Fibroblast of skin of left biceps (primary cell): ENCODE data around the gene ZDHHC17.

Experiments
- DNase-seq, 2 experiments: peaks; one replicate each; pipeline ENCODE4 v3.0.0-alpha.2; 2013; ENCODE audit warnings: low read depth in 2 of 2

The ZDHHC17 gene

DNA sequence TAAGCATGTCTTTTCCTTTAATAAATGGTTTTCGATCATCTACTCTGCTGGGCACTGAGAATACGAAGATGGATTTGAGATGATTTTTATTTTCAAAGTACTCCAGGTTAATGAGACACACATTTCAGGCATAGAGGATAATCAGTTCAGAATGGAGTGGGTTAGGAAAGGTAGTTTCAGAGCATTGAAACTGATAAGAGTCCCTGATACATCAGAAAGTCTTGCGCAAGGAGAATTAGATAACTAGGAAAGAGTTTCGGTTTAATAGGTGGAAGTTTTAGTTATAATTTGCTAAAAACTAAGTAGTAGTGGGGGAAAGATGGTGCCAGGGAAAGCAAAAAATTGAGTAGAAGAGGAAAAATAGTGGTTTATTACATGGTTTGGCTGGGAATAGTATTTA is 50.1 kb downstream of the ZDHHC17 start:
- DNase-seq: no peak

DNA sequence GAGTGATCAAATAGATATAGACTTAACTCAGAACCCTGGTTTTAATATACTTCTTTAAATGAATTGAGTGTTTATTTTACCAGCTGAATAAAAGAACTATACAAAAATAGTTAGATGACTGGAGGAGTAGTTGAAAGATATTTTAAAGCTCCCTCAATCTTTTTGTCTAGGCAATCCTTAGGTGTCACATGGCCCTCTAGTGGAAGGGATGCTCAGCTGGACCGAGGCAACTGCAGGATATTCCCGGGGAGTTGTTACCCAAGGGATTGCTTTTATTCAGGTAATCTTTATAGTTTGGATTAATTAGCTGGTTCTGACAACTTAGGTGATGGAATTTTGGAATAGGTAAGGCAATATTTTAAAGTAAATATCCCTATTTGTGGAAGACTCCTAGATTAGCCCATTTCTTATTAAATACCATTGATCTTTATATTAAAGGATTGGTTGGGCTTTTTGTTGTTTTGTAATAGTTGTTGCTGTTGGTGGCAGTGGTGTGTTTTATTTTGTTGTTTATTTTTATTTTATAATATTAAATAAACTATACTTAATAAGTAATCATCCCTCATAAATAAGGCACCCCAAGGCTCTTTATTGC is 57.1 kb downstream of the ZDHHC17 start:
- peak in 1 of 2 experiments; percentile 8 for DNase-seq

DNA sequence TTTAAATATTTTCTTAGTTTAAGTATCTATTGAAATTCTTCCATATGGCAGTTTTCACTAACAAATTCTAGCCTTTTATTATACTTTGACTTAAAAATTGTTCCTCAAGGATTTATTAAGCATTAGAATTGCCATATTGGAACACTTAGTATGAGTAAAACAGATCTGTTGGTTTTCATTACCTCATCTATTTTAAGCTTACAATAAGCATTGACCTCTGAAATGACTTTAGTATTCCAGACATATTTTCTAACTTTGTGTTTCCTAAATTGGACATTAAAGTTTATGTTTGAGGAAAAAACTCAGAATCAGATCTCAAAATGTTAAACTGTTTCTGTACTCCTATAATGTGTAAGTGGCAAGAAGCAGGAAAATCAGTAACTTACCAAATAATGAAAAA is 66.5 kb downstream of the ZDHHC17 start:
- peak; percentile 6 to 19 for DNase-seq

DNA sequence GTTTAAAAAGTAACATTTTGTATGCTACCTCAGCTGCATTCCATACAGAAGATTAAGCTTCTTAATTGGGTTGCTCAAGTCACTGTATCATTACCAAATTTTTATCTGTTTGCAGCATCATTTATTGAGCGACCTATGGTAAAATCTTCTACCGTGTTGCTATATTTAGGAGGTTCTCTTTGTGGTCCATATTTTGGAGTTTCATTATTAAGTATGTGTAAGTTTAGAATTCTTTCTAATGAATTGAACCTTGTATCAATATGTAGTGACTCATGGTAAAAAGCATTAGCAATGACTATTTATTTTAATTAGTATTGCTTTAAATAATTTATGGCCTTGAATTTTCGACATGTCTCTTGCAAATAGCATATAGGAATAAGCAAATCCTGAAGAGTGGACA is 72.7 kb downstream of the ZDHHC17 start:
- no peak for DNase-seq

DNA sequence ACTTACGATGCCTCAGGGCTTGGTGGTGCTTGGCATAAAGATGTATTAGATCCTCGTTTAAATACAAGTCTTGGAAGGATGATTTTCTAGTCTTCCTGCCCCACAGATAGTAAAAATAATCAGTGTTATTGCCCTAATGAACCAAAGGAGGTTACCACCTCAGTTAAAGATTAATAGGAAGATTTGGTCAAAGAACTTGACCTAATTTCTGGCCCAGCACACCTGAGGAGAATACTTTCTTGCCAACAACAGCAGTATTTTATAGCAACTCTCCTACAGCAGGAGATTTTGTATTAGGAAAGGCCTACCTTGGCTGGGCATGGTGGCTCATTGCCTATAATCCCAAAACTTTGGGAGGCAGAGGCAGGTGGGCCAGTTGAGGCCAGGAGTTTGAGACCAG is 83.3 kb downstream of the ZDHHC17 start:
- DNase-seq: no peak

DNA sequence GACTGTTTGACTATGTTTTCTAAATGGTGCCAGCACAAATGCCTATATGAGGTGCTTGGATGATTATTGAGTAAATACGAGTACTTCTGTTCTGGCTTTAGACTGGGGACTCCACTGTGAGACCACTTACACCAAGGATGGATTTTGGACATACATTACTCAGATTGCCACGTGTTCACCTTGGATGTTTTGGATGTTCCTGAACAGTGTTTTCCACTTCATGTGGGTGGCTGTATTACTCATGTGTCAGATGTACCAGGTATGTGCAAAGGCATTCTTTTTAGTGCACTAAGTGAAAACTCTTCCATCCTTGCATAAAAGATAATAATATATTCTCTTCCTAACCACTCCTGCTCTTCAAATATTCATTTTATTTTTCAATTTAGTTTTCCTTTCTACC is 84.2 kb downstream of the ZDHHC17 start:
- DNase-seq: no peak

DNA sequence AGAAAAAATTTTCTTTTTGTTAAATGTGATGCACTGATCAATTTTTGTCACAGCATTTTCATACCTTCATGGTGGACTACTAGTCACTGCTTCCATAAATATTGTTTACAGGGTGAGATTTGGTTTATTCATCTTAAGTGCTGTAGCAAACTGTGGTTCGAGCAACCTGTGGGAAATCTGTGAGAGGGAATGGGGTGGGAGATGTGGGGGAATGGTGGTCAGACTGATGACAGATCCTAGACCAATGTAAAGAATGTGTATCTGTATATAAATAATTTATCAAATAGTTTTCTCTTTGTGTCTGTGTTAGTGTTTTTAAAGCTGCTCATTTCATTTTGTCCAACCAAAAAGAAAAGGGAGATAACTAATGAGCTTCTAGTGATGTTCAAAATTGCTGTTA is 88.2 kb downstream of the ZDHHC17 start:
- DNase-seq: no peak

DNA sequence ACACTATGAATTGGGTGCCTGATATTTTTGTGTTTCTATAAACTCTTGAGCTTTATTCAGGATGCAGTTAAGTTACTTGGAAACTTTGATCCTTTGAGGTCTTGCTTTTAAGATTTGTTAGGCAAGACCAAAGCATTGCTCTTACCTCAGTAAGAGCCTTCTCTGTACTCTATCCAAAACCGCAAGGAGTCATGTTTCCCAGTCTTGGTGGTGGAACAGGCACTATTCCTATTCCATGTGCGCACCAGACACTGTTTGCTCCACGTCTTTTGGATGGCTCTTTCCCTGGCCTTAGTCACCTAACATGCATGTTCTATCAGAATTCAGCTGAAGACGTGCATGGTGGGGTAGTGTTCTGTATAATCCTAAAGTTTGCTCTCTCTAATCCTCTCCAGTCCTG is 91.4 kb downstream of the ZDHHC17 start:
- DNase-seq: no peak

DNA sequence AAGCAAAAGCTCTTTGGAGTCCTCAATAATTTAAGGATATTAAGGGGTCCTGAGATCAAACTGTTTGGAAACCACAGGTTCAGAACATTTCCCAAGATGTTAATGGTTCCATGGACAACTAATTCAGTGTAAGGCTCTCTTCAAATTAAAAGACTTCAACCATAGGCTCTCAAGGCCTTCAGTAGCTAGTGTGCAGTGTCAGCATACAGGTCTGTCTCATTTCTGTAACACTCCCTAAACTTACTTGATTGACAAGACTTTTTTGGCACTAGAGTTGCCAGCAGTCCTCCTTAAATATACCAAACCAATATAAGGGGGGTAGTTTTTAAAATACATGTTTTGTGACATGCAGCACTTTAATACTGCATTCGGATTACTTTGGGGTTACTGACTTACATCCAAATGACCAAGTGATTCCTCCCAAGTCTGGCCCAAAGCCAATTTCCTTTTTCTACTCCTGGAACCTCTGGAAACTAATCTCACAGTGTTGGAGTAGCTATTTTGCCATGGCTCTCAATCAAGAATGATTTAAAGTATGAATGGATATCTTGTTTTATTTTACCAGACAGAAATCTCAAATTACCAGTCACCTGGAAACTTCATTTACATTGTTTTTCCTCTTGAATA is 92.2 kb downstream of the ZDHHC17 start:
- no peak for DNase-seq

DNA sequence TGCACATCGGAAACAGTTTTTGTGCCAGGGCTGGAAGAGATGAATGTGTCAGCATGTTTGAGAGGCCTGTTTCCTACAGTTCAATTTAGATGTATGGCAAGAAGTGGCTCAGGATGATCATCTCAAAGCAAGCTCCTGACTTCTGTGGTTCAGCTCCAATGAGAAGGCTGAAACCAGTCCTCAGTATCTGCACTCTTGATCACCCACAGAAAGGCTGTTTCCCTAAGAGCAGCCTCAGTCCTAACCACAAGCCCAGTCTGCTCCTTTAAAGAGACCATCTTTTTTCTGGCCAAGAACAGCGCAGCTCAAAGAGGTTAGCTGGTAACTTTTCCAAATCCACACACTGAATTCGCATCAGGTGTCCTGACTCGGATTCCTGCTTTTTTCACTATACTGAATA is 95.7 kb downstream of the ZDHHC17 start:
- no peak for DNase-seq

DNA sequence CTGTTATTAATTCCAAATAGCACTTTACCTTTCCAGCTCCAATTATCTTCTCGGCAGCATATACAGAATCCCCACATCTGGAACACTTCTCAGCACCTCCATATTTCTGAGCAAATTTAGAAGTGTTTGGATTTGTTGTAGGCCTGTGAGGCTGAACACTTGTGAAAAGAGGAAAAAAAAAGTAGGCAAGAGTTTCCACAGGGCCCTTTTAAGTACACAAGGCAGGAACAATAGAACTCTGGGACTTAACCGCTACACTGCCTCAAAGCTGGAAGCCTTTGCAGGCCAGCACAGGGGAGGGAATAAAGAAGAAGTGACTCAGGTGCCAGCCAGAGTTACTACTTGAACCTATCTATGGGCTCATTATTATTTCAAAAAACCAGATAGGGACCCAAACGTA is 96.3 kb downstream of the ZDHHC17 start:
- no peak for DNase-seq

DNA sequence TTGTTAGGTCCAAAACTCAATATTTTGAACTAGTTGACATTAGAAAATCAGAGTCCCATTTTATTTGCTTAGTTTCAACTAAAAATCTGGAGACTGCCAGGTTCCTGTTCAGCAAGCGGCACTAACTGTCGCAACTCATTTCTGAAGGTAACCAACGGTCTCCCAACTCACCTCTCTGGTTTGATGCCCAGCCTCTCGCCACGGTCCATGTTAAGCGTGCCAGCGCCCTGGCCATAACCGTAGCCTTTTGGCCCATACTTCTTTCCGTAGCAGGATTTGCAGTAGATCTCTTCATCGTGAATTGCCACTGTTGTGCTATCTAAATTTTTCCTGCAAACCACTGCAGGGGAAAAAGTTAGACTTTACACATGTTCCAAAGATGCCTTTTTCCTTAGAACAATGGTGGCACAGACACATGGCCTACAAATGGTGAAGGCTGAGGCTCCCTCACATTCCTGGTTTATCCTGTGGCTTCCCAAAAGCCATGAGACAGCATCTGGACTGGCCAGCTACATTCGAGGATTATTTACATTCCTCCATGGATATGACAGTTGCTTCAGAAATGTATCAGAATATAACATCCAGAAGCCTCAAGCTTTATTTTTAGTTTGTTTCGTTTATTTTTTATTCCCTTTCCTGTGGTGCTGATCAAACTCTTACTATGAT is 99.2 kb downstream of the ZDHHC17 start:
- DNase-seq: peak; percentile 92 to 94

DNA sequence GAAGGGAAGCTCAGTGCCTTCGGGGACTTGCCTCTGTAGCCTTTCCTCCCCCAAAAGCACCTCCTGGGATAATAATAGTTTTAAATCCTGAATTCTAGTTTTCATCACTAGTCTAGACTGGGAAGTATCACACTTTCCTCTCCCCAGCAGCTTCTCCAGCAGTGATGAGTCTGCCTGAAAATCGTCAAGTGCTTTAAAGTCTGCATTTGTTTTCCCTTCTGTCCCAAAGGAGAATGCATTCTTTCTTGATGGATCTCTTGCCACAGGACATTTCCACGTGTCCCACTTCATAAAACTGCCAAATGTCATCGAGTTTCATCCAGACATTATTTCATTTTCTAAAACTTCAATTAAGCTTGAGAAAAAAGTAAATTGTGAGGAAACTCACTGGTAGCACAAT is 99.9 kb downstream of the ZDHHC17 start:
- DNase-seq: peak; percentile 84 to 86

DNA sequence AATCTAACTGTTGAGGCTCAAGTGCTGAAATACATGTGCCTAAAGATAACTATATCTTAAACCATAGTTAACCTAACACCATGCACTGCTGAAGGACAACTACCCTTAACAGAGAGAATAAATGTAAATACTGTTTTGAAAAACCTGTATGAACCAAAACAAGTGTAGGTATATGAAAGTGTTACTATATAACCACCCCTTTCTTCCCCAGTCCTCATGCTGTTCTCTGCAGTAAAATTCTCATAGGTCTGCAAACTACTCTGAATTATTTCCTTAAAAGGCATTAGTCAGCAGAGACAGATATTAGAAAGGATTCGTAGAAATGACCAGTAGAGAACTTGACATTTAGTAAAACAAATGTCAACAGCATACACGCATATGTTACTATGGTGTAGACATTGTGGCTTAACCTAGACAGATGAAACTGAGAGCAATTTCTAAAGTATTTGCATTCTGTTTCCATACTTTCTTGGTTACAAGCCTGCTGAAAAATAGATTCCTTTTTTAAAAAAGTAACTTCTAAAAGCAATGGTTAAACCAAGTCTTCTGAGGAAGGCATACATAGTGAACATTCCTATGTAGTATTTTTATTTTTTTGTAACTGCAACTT is 101.0 kb downstream of the ZDHHC17 start:
- no peak for DNase-seq

DNA sequence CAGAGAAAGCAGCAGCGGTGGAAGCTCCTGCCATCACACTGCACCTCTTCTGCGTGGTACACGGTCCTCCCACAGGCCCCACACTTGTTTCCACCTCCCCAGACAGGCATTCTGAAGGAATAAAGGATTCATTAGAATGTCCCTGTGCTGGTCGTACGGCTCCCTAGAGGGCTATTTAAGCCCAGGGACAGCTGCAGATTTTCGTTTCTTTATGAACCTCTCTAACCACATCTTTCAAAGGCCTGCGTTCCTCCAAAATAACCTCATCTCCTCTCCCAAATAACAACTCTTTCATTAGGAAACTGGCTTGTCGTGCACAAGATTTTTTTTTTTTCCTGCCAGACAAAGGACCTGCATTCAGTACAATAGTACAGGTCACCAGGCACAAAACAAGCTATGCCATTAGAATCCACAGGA is 102.2 kb downstream of the ZDHHC17 start:
- DNase-seq: no peak

DNA sequence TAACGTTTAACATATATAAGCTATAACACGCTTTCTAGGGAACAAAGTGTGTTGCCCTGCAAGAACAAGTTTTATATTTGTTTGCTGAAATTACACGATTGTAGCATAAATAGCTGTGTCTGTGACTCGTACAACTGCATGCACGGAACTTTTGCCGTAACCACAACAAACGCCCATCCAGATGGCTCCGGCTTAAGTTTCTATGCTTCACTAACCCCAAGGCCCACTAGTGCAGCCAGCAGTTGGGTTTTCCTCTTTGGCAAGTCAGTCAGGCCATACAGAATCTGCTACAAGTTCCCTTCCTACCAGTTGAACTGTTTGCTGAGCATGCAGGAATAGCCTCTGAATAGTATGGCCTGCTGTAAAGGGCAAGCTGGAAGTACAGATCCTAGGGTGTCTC is 102.8 kb downstream of the ZDHHC17 start:
- DNase-seq: peak in 1 of 2 experiments; percentile 45

DNA sequence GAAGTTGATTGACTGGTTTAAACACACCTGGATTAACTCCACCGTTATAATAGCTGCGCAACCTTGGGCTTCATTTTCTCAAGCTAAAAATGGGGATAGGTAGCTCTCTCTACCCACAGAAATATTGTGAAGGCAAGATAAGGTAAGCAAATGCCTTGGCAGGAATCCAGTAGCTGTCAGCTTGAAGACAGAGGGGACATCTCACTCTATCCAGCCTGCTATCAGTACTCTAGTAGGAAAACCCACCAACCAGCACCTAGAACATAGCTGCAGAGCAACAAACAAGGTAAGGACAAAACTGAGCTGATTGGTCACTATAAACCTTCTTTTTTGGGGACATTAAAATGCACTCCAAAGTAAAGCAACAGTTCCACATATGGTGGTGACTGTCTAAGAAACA is 107.2 kb downstream of the ZDHHC17 start:
- no peak for DNase-seq

DNA sequence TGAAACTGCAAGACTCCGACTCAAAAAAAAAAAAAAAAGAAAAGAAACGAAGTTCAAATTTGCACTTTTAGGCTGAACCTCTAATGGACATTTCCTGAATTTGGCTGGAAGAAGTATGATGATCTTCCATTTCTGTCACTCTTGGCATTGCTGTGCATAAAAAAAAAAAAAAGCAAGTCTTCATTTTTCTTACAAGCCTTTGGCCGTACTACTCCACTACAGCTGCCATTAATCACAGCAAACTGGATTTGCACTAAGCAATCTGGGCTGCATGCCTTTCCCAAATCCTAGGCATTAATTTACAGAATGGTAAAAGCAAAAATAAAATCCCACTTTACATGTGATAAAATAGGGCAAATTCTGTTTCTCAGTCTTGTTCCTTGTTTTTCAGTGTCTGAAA is 107.8 kb downstream of the ZDHHC17 start:
- no peak for DNase-seq

DNA sequence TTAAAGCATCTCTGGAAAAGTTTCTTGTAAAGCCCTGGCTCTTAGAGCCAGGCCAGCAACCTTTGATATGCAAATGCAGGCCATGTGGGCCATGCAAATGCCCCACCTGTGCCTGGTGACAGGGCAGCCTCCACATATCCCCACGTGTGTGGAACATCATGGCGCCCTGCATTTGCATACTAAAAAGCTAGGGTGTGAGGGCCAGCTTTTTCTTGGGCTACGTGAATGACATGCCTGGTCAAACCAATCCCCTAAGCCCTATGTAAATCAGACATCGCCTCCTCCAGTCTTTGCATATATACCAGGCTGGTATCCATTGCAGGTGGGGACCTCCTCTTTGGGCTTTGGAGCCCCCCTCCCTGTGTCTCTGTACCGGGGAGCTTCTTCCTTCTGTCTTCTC is 108.5 kb downstream of the ZDHHC17 start:
- no peak for DNase-seq

DNA sequence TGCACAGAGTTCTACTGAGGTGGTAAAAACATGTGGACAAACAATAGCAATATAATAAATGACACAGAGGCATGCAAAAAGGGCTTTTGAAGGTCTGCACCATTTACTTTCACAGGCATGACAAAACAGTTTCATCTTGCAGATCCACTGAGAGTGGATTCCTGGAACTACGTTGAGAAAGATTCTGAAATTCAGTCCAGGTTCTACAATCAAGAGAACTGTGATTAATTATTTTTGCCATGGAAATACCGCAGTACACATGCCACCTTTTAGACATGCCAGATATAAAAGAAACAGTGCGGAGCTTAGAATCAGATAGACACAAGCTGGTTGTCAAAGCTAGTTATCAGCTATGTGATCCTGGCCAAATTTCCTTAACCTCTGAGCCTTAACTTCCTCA is 110.1 kb downstream of the ZDHHC17 start:
- DNase-seq: no peak

DNA sequence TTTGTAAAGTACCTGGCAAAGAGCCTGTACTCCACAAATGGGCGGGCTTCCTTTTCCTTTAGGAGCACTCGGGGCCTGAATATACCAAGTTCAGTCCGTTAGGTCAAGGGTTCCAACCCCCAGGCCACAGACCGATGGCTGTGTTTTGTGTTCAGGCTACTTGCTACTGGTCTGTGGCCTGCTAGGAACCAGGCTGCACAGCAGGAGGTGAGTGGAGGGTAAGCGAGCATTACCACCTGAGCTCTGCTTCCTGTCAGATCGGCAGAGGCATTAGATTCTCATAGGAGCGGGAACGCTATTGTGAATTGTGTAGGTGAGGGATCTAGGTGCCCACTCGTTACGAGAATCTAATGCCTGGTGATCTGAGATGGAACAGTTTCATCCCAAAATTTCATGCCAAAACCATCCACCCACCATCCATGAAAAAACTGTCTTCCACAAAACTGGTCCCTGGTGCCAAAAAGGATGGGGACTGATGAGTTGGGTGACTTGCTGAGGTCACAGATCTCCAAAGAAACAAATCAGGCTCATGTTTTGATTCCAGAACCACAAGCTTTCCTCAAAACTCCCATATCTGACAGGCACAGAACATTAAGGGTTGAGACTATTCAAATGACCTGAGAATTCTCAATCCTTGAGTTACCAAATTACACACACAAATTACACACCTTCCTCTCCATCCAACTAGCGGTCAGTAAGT is 110.7 kb downstream of the ZDHHC17 start:
- DNase-seq: no peak

DNA sequence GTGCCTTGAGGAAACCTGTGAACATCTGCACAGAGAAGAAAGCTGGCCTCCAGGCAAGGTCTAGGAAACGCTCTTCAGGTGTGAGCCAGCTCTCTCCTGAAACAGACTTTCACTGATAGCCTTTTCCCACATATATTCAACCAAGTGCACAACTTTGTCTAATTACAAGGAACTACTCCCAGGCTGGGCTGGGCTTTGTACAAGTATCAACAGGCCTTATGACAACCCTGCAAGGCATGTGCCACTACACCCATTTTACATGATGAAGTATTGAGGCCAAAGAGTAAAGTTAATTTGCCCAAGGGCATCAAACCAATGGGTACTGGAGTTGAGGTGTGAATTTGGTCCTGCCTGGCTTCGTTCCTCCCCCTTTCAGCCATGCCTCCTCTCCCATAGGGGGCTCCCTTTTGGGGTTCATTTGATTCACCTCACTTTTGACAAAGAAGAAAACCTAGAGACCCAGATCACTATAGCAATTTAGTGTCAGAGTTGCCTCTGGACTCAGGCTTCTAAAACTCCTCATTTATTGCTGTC is 112.8 kb downstream of the ZDHHC17 start:
- DNase-seq: no peak
